ENCODE measurements around the gene DPF3.

DPF3 gene

GRCh38 chr14:72878746-72879145 is 15.2 kb downstream of the DPF3 start:
- TF ChIP-seq CTCF (IDR thresholded peaks at IDR 0.05): no peak

DNA sequence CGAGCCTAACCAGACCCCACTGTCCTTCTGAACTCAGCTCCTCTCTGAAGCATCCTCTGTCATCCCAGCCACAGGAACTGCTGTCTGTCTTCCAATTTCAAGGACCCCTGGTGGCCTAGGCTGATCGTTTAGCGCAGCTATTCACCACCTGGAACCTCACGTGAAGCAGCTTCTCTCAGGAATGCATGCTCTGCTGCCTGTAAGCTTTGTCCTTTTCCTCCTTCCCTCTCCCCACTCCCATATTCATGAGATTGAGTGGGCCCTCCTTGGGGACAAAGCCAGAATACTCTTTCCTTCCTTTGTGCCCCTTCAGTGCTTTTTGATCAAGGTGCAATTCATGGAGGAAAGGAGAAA is 17.2 kb downstream of the DPF3 start:
- no peak for TF ChIP-seq CTCF (IDR thresholded peaks at IDR 0.05)

- no peak for TF ChIP-seq CTCF (IDR thresholded peaks at IDR 0.05)
These were observed 17.7 kb downstream of the DPF3 start for GRCh38 chr14:72876005-72876709.

DNA sequence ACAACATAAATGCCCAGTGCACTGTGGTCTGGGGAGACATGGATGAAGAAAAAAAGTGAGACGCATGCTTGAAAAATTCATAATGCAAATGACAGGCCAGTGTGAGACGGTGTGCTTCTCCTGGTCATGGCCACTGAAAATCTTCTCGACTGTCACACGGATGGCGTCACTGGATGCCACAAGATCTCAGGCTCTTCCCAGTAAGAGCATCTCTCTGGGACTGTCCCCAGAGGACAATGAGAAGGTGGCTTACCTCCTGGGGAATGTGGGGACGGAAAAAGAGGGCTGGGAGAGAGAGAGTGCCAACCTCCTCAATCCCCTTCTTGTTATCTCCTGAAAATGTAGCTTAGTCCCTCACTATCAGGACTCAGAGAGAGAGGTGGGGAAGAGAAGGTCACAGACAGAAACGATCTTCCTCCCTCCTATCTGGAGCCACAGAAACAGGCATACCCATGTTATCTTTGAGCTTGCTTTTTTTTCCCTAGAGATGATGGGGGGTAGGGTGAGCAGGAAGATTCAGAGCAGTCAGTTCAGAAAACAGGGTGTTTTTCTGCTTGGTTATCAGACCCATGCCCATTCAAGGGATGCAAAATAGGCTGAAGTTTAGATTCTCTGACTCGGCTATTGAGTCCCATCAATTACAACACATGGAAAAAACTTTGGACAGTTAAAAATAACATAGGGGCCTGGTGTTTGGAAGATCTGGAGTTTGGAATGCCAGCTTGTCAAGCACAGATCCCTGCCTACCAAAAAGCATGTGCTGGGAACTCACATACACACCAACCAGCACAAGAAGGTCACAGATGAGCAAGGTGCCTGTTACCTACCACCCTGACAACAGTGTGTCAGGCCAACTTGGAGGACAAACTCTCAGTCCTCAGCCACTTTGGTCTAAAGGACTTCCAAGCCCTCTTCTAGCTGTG is 24.2 kb downstream of the DPF3 start:
- TF ChIP-seq CTCF (IDR thresholded peaks at IDR 0.05): no peak

DNA sequence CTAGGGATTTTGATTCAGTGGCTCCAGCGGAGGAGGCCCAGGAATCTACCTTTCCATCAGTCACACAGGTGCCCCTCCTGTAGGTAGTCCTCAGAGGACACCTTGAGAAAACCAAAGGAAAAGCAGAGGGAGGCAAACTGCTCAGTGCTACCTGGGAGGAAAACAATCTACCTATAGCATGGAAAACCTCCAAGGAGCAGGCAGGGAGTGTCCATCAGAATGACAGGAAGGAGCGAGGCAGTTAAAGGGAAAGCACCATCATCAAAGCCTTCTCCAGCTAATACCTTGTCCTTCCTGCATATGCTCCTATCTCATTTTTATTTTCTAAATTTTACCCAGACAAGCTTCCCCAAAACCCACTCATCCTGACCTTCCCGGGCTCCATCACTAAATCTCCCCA is 25.4 kb downstream of the DPF3 start:
- TF ChIP-seq CTCF (IDR thresholded peaks at IDR 0.05): no peak

- no peak for TF ChIP-seq CTCF (IDR thresholded peaks at IDR 0.05)
These were observed 29.1 kb downstream of the DPF3 start for GRCh38 chr14:72864712-72865365.

DNA sequence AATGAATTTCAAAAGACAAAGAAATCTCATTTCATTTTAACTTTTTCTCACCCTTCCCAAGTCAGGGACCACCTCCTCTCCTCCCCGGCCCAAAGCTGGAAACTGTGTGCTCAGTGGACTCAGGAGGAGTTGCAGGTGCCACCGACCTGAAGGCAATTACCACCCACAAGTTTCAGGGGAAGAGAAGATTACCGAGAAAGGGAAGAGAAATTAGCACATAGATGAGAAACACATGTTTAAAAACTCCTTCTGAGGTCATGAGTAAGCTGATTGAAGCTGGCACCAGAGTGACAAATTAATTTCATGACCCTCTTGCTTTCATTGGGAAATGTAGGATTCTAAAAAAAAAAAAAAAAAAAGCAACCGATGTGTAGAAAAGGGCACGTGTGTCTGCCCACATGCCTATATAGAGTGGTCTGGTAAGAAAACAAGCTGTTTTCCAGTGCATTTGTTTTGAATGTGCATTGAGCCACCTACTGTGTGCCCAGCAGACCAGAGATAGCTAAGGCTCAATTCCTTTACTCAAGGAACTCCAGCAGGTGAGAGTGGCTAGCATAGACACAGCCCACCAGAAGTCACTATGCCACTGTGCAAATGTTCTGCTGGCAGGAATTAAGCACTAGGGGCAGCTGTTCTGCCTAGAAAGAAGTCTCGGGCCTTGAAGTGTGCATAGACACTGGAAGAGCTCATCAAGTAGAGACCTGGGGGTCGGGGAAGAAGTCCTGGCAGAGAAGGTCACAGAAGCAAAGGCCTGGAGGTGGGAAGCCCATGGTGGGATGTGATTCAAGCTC is 30.5 kb downstream of the DPF3 start:
- TF ChIP-seq CTCF (IDR thresholded peaks at IDR 0.05): no peak

Data from LNCAP (cell line).